ENCODE data around the gene CRYZL1. TPM values are rescaled to one million over a fixed set of nuclear protein-coding genes. Genes with fewer than 3 reads are reported as not detected.

CRYZL1 gene
- total and polyA plus RNA-seq, 2 donors (not counting 1 experiment from before 2014, with no cell fraction given) = 30.7 to 72.6 TPM

GRCh38 chr21:33655588-33656221 is 14.2 kb upstream of the CRYZL1 start:
- peak overlapping the region; percentile 38 for H3K27ac ChIP-seq (ENCODE audit: insufficient read depth, low read length)
- H2AFZ ChIP-seq (ENCODE audit: low read length) = no peak overlapping the region
- no peaks in the 10 kb centered on the region for H4K20me1 ChIP-seq (ENCODE audit: control insufficient read depth, extremely low read depth, insufficient read depth, low read length)
- peaks cover 13% of the 10 kb centered on the region for H3K4me1 ChIP-seq (ENCODE audit: control insufficient read depth, extremely low read depth, insufficient read depth, low read length)
- peaks cover 59% of the 10 kb centered on the region for H3K79me2 ChIP-seq (ENCODE audit: control insufficient read depth, insufficient read depth, low read length)
- H3K4me3 ChIP-seq (replicated peaks in 1 of 4; ENCODE audit: control extremely low read depth in 1 of 4, insufficient read depth in 1 of 4, low read depth in 3 of 4, low read length in 4 of 4) = no peak overlapping the region
- peak; percentile 72 to 98 for DNase-seq (ENCODE audit: low read depth in 2 of 2)
- H3K27me3 ChIP-seq (ENCODE audit: control insufficient read depth, insufficient read depth, low read length) = no peaks in the 10 kb centered on the region
- H3K9me3 ChIP-seq (ENCODE audit: control insufficient read depth, insufficient read depth, low read depth, low read length) = no peaks in the 10 kb centered on the region
- no peak for TF ChIP-seq EZH2 (IDR thresholded peaks at IDR 0.05; ENCODE audit: low read length, missing control alignments)
- H3K4me2 ChIP-seq (ENCODE audit: extremely low read depth, insufficient read depth, low read length) = peak overlapping the region; percentile 17
- no peaks in the 10 kb centered on the region for H3K36me3 ChIP-seq (ENCODE audit: control insufficient read depth, insufficient read depth, low read length)
- H3K9ac ChIP-seq (ENCODE audit: insufficient read depth, low read length) = no peak overlapping the region

GRCh38 chr21:33654412-33654811 is 12.9 kb upstream of the CRYZL1 start:
- peaks cover 13% of the 10 kb centered on the region for H3K4me1 ChIP-seq (ENCODE audit: control insufficient read depth, extremely low read depth, insufficient read depth, low read length)
- no peak overlapping the region for H3K4me2 ChIP-seq (ENCODE audit: extremely low read depth, insufficient read depth, low read length)
- H3K9ac ChIP-seq (ENCODE audit: insufficient read depth, low read length) = no peak overlapping the region
- no peak for TF ChIP-seq CTCF (conservative IDR thresholded peaks at IDR 0.05 in 1 of 2, IDR thresholded peaks at IDR 0.05 in 1 of 2; ENCODE audit: low read depth in 1 of 2, low read length in 2 of 2)
- TF ChIP-seq EZH2 (IDR thresholded peaks at IDR 0.05; ENCODE audit: low read length, missing control alignments) = no peak
- no peak overlapping the region for H3K27ac ChIP-seq (ENCODE audit: insufficient read depth, low read length)
- H3K4me3 ChIP-seq (replicated peaks in 1 of 4; ENCODE audit: control extremely low read depth in 1 of 4, insufficient read depth in 1 of 4, low read depth in 3 of 4, low read length in 4 of 4) = no peak overlapping the region
- peaks cover 64% of the 10 kb centered on the region for H3K79me2 ChIP-seq (ENCODE audit: control insufficient read depth, insufficient read depth, low read length)
- H3K27me3 ChIP-seq (ENCODE audit: control insufficient read depth, insufficient read depth, low read length) = no peaks in the 10 kb centered on the region
- no peak overlapping the region for H2AFZ ChIP-seq (ENCODE audit: low read length)
- H3K36me3 ChIP-seq (ENCODE audit: control insufficient read depth, insufficient read depth, low read length) = no peaks in the 10 kb centered on the region
- H3K9me3 ChIP-seq (ENCODE audit: control insufficient read depth, insufficient read depth, low read depth, low read length) = no peaks in the 10 kb centered on the region
- H4K20me1 ChIP-seq (ENCODE audit: control insufficient read depth, extremely low read depth, insufficient read depth, low read length) = no peaks in the 10 kb centered on the region
- no peak for DNase-seq (ENCODE audit: low read depth in 2 of 2)

GRCh38 chr21:33651965-33652680 is 10.6 kb upstream of the CRYZL1 start:
- H3K4me2 ChIP-seq (ENCODE audit: extremely low read depth, insufficient read depth, low read length) = no peak overlapping the region
- no peaks in the 10 kb centered on the region for H4K20me1 ChIP-seq (ENCODE audit: control insufficient read depth, extremely low read depth, insufficient read depth, low read length)
- no peaks in the 10 kb centered on the region for H3K36me3 ChIP-seq (ENCODE audit: control insufficient read depth, insufficient read depth, low read length)
- no peak overlapping the region for H3K27ac ChIP-seq (ENCODE audit: insufficient read depth, low read length)
- no peaks in the 10 kb centered on the region for H3K27me3 ChIP-seq (ENCODE audit: control insufficient read depth, insufficient read depth, low read length)
- H2AFZ ChIP-seq (ENCODE audit: low read length) = no peak overlapping the region
- peaks cover 70% of the 10 kb centered on the region for H3K79me2 ChIP-seq (ENCODE audit: control insufficient read depth, insufficient read depth, low read length)
- H3K9me3 ChIP-seq (ENCODE audit: control insufficient read depth, insufficient read depth, low read depth, low read length) = no peaks in the 10 kb centered on the region
- DNase-seq (ENCODE audit: low read depth in 2 of 2) = no peak
- no peak overlapping the region for H3K9ac ChIP-seq (ENCODE audit: insufficient read depth, low read length)
- H3K4me3 ChIP-seq (replicated peaks in 1 of 4; ENCODE audit: control extremely low read depth in 1 of 4, insufficient read depth in 1 of 4, low read depth in 3 of 4, low read length in 4 of 4) = no peak overlapping the region
- peaks cover 13% of the 10 kb centered on the region for H3K4me1 ChIP-seq (ENCODE audit: control insufficient read depth, extremely low read depth, insufficient read depth, low read length)
- TF ChIP-seq EZH2 (IDR thresholded peaks at IDR 0.05; ENCODE audit: low read length, missing control alignments) = no peak
- no peak for TF ChIP-seq CTCF (conservative IDR thresholded peaks at IDR 0.05 in 1 of 2, IDR thresholded peaks at IDR 0.05 in 1 of 2; ENCODE audit: low read depth in 1 of 2, low read length in 2 of 2)
